GM18873 (cell line): ENCODE data around the gene LRRN3.
"Not testable (repeated sequence)": the region's sequence is repeated elsewhere in the genome, so short reads cannot be mapped to it uniquely, and the experiment has no call there.

Experiments used
- ATAC-seq: cut with Tn5 transposase; IDR thresholded peaks from one replicate; pipeline ENCODE4 v1.9.1; 2021; ENCODE audit warnings: mild to moderate bottlenecking, moderate library complexity, moderate number of reproducible peaks; ENCODE audit not compliant: unreplicated experiment, low FRiP score

Gene LRRN3

DNA sequence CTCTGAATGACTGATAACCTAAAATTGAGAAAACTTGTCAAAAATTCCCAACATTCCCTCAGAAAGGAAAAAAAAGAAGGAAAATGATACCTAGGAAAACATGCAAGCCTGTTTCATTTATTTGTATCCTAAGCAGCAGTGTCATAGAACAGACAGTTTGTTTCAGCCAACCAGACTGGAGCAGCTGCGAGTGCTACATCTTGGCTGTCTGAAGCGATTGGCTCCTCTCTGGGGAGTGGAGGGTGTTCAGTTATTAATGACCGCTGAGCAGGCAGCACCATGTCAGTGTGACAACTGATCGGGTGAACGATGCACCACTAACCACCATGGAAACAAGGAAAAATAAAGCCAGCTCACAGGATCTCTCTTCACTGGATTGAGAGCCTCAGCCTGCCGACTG lies at the start of gene LRRN3:
TSS of gene LRRN3 (plus strand) at position 282 of the 400 bp plus-strand sequence. CDS start 31,646 bp downstream, outside the sequence.
- no peak for ATAC-seq

GRCh38 chr7:111041577-111041976 lies 49.4 kb upstream of the LRRN3 start:
- ATAC-seq: no peak

GRCh38 chr7:111042842-111043241 lies 48.1 kb upstream of the LRRN3 start:
- no peak for ATAC-seq

- peak; percentile 88 for ATAC-seq
These were observed 47.4 kb upstream of the LRRN3 start for GRCh38 chr7:111043561-111043960.

DNA sequence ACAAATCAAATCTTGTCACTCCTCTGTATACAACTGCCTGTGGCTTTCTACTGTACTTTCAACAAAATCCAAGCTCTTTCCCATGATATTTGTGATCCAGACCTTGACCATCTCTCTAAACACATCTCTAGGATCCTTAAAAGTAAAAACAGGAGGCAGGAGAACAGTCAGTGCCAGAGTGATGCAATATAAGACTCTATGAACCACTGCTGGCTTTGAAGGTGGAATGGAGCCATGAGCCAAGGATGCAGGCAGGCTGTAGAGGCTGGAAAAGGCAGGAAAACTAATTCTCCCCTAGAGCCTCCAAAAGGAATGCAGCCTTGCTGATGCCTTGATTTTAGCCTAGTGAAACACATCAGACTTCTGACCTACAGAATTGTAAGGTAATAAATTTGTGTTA lies 45.5 kb upstream of the LRRN3 start:
- no peak for ATAC-seq

DNA sequence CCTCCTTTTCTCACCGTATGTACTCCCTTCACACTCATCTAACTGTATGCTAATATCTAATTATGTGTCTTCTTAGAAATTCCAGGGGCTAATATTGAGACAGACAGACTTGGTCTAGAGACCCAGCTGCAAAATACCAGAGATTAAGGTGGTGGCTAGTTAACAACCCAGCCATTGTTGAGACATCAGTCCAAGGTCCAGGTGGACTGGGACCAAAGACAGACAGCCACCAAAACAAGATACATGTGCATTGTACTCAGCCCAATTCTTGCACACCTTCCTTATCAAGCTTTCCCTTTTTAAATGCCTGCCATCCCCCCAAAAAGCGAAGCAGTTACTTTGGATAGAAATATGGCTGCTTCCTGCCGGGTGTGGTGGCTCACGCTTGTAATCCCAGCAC lies 43.3 kb upstream of the LRRN3 start:
- ATAC-seq: no peak

- no peak for ATAC-seq
These were observed 40.8 kb upstream of the LRRN3 start for GRCh38 chr7:111049971-111050680.

GRCh38 chr7:111050875-111051416 lies 40.0 kb upstream of the LRRN3 start:
- no peak for ATAC-seq

DNA sequence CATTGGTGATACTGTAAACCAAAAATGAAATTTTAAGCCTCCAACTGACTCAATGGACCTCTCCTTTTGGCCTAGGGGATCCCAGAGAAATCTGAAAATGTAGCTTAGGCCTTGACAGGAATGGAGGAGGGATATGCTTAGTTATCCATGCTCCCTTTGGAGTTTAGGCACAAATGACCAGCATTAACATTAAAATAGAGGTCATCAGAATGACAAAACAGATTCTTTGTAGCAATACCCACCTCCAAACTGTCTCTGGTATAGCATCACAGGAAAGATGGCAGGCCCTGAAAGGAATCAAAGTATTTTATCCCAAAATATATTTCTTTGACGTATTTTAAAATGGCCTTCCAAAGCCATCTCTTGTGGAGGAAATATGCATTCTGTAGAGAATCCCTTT lies 39.1 kb upstream of the LRRN3 start:
- no peak for ATAC-seq

GRCh38 chr7:111053035-111053434 lies 37.9 kb upstream of the LRRN3 start:
- no peak for ATAC-seq

- ATAC-seq: no peak
These were observed 34.6 kb upstream of the LRRN3 start for GRCh38 chr7:111056371-111056770.

- no peak for ATAC-seq
These were observed 33.9 kb upstream of the LRRN3 start for GRCh38 chr7:111057066-111057465.

DNA sequence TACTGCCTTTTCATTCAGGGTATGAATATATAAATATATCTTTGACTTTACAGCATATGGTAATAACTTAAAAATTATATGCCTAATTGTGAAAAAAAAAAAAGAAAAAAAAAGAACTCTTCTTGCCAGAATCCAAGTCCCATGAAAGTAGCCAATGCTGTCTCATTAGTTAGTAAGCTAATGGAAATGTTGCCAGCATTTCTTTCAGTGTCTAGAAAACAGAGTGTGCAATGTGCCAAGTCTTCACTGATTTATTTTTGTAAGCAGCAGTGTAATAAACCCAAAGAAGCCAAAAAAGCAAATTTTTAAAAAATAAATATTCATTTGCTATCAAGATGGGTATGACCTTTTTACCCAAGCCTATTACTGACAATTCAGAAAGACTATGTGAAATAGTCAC lies 31.1 kb upstream of the LRRN3 start:
- no peak for ATAC-seq

GRCh38 chr7:111063166-111063565 lies 27.8 kb upstream of the LRRN3 start:
- no peak for ATAC-seq

DNA sequence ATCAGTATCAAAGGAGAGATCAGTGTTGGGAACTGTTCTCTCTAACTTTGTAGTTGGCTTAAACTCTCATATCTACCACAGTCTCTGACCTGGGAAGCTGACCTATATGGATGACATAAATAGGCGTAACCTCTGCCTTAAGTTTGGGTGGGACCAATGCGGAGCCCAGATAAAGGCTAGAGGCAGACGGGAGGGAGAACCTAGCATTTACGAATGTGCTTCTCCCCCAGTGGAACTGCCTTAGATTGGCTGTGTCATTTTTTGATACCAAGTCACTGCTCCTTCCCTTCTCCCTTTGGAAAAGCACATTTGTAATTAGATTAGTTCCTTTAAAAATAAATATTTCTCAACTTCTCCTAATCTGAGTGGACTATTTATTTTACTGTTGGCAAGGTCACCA lies 23.7 kb upstream of the LRRN3 start:
- no peak for ATAC-seq

DNA sequence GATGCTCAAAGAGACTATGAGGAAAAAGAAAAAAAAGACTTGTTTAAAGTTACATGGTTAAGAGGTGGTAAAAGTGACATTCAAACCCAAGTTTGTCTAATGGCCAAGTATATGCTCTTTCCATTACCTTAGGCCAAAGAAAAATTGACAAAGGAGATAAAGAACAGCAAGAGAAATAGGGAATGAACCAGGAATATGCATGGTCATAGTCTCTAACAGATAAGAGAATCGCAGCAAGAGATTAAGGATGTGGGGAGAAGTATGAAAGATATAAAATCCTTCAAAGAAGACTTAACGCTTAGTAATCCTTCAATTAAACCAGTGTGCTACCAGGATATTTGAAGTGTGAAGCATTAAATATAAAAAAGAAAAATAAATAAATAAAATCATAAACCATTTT lies 23.2 kb upstream of the LRRN3 start:
- no peak for ATAC-seq

GRCh38 chr7:111068618-111069017 lies 22.3 kb upstream of the LRRN3 start:
- no peak for ATAC-seq

DNA sequence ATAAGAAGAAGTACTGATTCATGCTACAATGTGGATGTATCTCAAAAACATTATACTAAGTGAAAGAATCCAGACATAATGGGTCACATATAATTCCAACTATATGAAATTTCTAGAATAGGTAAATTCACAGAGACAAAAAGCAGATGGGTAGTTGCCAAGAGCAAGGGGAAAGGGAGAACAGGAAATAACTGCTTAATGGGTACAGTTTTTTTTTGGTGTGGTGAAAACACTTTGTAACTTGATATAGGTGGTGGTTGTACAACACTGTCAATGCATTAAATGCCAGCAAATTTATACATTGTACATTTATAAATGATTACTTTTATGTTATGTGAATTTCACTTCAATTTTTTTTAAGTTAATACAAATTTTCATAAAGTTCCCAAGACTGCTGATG lies 19.4 kb upstream of the LRRN3 start:
- ATAC-seq: no peak

DNA sequence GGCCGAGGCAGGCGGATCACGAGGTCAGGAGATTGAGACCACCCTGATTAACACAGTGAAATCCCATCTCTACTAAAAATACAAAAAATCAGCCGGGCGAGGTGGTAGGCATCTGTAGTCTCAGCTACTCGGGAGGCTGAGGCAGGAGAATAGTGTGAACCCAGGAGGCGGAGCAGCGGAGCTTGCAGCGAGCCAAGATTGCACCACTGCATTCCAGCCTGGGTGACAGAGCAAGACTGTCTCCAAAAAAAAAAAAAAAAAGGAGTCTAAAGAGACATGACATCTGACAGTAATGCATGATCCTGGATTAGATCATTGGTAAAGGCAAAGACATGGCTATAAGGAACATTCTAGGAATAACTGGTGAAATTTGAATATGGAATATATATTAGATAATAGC lies 18.3 kb upstream of the LRRN3 start:
- ATAC-seq: not testable (repeated sequence)

DNA sequence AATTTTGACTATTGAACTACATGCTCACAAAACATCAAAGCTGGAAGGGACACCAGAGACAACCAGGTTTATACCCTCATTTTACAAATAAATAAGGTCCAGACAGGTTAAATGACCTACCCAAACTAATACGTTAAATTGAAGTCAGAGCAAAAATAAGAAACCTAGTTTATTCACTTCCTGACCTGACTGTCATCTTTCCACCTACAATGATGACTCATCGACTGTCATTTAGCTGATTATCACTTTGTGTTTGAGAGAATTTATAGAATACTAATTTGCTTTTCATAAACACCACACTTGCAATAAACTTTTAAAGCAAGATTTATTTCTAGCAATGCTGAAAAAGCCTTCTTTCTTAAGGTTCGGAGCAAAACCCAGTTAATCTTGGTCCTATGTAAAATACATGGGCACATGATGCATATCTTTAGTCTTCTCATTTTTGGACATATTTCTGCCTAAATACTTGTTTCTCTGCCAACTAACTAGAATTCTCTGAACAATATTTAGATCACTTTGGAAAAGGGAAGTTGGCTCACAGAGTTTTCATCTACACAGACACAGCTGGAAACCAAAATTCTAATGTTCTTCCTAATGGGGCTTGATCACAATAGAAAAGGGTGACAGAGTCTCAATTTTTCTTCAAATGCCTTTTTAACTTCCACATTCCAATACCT lies 16.7 kb upstream of the LRRN3 start:
- ATAC-seq: no peak

GRCh38 chr7:111074748-111075146 lies 16.2 kb upstream of the LRRN3 start:
- no peak for ATAC-seq

DNA sequence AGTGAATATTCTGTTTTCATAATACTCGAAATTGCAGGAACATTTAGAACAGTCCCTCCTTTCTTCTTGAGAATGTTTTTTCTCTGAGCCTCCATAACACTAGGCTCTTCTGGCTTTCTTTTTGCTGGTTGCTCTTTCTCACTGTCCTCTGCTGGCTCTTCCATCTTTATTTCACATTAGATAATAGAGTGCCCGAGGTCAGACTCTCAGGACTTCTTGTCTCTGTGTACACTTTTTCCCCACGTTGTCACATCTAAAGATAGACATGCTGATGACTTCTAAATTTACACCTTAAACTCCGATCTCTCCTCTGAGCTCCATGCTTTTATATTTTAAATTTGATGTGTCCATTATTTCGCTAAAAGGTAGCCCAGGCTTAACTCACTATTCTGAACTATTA lies 15.4 kb upstream of the LRRN3 start:
- ATAC-seq: no peak
